Measurements from ENCODE around the gene ZNF366.

The ZNF366 gene

GRCh38 chr5:72519111-72519510 lies 11.9 kb upstream of the ZNF366 start:
- no peak for DNase-seq (ENCODE audit: low read depth, low spot score)

- DNase-seq (ENCODE audit: low read depth, low spot score): peak; percentile 49
These were observed 10.9 kb upstream of the ZNF366 start for GRCh38 chr5:72518001-72518683.

DNA sequence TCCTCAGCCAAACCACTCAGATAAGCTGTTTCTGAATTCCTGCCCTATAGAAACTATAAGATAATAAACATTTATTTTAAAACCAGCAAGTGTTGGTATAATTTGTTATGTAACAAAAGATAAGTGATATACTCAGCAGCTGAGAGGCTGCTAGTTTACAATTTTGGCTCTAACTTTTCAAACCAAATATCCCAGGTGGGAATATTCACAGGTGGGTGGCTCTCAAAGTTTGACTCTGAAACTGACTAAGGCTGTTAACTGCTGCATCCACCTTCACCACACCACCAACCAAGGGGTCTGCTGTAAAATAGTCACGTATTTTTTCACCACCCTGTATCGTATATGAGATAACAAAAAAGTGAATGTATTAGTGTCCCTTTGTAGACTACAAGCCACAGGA lies 9.7 kb upstream of the ZNF366 start:
- DNase-seq (ENCODE audit: low read depth, low spot score): no peak

GRCh38 chr5:72515211-72515610 lies 8.0 kb upstream of the ZNF366 start:
- DNase-seq (ENCODE audit: low read depth, low spot score): no peak

- DNase-seq (ENCODE audit: low read depth, low spot score): peak; percentile 65
These were observed 5.3 kb upstream of the ZNF366 start for GRCh38 chr5:72512593-72512860.

- no peak for DNase-seq (ENCODE audit: low read depth, low spot score)
These were observed 4.8 kb upstream of the ZNF366 start for GRCh38 chr5:72511774-72512592.

DNA sequence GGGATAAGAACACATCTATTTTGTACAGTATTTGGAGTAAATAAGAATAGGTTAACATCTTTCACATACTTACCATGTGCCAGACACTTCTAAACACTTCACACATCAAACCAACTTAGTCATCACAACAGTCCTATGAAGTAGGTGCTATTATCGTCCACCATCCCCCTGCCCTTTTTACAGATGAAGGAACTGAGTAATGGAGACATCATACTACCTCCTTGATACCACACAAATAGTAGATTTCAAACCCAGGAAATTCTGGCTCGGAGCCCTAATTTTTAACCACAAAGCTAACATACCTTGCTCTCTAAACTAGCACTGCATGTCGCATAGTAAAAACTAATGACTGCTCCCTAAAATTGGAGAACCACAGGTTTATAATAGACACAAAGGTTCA lies 4.2 kb upstream of the ZNF366 start:
- DNase-seq (ENCODE audit: low read depth, low spot score): no peak

GRCh38 chr5:72510610-72511181 lies 3.5 kb upstream of the ZNF366 start:
- DNase-seq (ENCODE audit: low read depth, low spot score): no peak

GRCh38 chr5:72509401-72509800 lies 2.2 kb upstream of the ZNF366 start:
- no peak for DNase-seq (ENCODE audit: low read depth, low spot score)

GRCh38 chr5:72508241-72509170 lies 1.3 kb upstream of the ZNF366 start:
- DNase-seq (ENCODE audit: low read depth, low spot score): no peak

GRCh38 chr5:72507907-72508238 lies 663 bp upstream of the ZNF366 start:
- no peak for DNase-seq (ENCODE audit: low read depth, low spot score)

DNA sequence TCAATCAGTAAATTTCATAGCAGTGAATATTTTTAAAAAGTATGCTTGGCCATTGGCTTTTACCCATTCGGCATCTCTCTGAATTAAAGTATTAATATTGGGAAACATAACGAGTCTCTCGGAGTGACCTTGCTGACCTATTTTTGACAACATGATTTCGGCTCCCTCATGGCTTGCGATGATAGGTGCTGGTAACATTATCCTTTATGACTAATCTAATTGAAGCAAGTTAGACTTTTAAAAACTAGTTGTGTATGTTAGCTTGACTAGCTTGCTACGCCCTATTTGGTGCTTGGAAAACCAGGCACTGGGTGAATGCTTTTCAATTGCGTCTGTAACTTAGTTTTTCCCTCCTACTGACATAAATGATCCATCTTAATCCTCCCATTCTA lies 1.1 kb downstream of the ZNF366 start:
- no peak for DNase-seq (ENCODE audit: low read depth, low spot score)

GRCh38 chr5:72505539-72506157 lies 1.6 kb downstream of the ZNF366 start:
- no peak for DNase-seq (ENCODE audit: low read depth, low spot score)

DNA sequence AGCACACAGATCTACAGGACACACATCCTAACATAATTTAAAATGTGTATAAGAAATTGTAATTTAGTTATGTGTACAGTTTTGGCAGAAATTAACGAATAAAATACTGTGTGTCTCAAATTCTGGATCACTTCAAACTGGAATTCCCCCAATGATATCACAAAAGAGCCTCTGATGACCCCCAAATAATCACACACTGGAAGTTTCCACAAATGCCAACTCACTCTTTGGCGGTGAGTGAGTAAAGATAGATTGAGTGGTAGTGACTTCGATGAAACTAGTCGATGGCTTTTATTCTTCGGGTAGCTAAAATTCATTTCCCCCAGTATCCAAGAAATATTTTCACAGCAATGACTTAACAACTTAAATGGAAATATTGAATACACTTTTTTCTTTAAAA lies 2.2 kb downstream of the ZNF366 start:
- no peak for DNase-seq (ENCODE audit: low read depth, low spot score)

- no peak for DNase-seq (ENCODE audit: low read depth, low spot score)
These were observed 3.2 kb downstream of the ZNF366 start for GRCh38 chr5:72503888-72504491.

- DNase-seq (ENCODE audit: low read depth, low spot score): no peak
These were observed 5.7 kb downstream of the ZNF366 start for GRCh38 chr5:72501488-72501887.

DNA sequence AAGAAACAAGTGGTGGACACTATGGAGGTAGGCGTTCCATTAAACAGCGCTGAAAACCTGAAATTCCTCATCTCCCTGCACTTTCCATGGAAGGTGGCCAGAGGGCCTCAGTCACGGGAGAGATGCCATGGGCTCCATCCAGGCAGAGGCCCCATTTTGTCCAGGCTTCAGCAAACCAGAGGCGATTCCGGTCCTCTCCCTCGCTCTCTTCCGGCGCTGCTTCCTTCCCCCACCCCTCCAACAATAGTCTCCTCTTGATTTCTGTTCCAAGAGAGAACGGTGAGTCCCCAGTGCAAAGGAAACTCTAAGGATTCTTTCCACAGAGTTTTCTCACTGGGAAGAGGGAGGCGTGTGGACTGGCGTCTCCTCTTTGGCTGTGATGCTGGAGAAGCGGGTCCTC lies 7.5 kb downstream of the ZNF366 start:
- no peak for DNase-seq (ENCODE audit: low read depth, low spot score)

DNA sequence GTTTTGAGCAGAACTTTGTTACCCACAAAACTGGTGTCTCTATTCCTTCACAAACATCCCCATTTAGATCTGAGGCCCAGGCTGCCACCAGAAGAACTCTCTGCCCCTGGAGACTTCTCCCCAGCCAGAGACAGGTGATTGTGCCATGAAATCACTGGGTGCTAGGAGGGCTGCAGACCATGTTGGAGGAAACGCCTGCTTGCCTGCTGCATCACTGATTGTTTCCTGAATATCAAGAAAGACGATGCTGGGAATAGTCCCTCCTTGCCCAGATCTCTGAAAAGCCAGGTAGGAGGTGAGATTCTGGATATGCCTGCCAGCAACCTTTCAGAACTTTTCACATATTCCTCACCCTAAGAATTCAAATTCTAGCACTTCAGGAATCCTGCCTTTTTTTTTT lies 8.1 kb downstream of the ZNF366 start:
- no peak for DNase-seq (ENCODE audit: low read depth, low spot score)

DNA sequence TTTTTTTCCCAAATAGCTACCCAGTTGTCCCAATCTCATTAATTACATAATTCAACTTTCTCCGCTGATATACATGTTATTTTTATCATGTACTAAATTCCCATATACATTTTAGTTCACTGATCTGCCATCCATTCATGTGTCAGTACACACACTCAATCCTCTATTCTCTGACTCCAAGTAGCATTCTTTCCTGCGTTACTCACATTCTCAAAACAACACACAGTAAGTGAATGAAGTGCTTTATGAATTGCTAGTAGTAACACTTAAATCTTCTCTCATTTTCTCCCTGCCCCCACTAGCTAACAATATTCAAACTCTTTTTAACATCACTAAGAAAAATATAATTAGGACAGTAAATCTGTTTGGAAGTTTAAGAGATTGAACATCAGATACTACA lies 8.9 kb downstream of the ZNF366 start:
- no peak for DNase-seq (ENCODE audit: low read depth, low spot score)

GRCh38 chr5:72497823-72498222 lies 9.4 kb downstream of the ZNF366 start:
- no peak for DNase-seq (ENCODE audit: low read depth, low spot score)

DNA sequence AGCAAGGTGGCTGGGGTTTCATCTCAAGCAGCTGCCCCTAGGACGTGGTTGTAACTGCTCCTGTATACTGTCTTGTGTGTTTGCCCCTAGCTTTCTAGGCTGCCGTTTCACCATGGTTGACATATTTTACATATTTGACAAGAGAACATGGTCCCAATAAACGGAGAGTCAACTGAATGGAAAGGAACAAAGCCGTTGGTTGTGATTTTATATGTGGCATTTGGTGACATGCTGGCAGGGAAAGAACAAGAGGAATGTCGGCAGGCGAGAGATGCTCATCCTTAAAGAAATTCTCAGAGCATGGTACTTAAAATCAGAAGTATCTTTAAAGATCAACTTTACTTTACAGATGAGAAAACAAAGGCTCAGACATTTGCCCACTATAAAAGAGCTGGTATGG lies 11.8 kb downstream of the ZNF366 start:
- DNase-seq (ENCODE audit: low read depth, low spot score): no peak
